ENCODE measurements around the gene MACO1. TPM values are rescaled to one million over a fixed set of nuclear protein-coding genes. Genes with fewer than 3 reads are reported as not detected.

MACO1 gene
- total and polyA plus RNA-seq, 10 of the 15 experiments (the other 5 are each of a cell fraction or from before 2014, with no cell fraction given): 3.2 to 19.8 (median 10.3) TPM

DNA sequence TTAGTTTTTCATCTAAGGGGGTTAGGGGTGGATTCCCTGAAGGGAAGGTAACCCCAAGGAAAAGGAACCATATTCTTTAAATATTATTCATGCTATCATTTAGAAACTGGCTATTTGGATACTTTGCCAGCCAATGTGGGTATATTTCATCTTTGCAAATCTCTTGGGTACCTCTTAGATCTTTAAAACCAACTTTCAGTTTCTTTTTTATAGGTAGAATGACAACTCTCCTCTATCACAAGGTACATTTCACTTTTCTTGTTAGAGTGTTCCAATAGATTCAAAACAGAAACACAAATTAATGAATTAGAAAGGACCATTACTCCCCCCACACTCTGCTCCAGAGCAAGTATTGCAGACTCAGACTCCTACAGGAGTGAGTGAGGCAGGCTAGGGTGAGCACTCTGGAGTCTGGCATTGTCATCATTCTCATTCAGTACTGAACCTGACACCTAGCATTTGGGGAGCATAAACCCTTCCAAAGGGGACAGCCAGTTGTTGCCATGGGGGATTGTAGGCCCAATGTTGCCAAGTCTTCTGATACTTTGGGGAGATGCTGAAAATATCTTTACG lies 43.0 kb downstream of the MACO1 start:
- Histone ChIP-seq H3K4me2 (ENCODE audit: control insufficient read depth, insufficient read depth) (peak overlapping the region; percentile 71), H3K9ac (ENCODE audit: control insufficient read depth, insufficient read depth, low read length) (no peak overlapping the region), H3K36me3 (ENCODE audit: control insufficient read depth in 2 of 2, insufficient read depth in 2 of 2, low read length in 1 of 2) (peaks cover 0 to 6% of the 10 kb centered on the region in 2 experiments; a peak in 2 of 4 replicates), H4K20me1 (ENCODE audit: control insufficient read depth, insufficient read depth) (no peaks in the 10 kb centered on the region), H3K27ac (ENCODE audit: control insufficient read depth, insufficient read depth) (peak overlapping the region; percentile 51), H2AFZ (ENCODE audit: control insufficient read depth, low read depth, low read length) (no peak overlapping the region; the same call in 1 of the 2 replicates), H3K79me2 (ENCODE audit: control insufficient read depth, insufficient read depth, low read length) (peaks cover 14% of the 10 kb centered on the region), H3K4me3 (peak overlapping the region; percentile 16; the same call in 1 of the 2 replicates), H3K9me3 (replicated peaks; ENCODE audit: control insufficient read depth, insufficient read depth, low read length) (no peaks in the 10 kb centered on the region), H3K4me1 (ENCODE audit: control insufficient read depth, insufficient read depth, low read length) (peaks cover 13% of the 10 kb centered on the region), H3K27me3 (replicated peaks in 1 of 2; ENCODE audit: control insufficient read depth in 2 of 2, insufficient read depth in 2 of 2, low read length in 1 of 2) (no peaks in the 10 kb centered on the region)
- intact Hi-C loops (cut with micrococcal nuclease; ENCODE audit: unreplicated experiment): no loop called here
- SMC1A ChIA-PET (ENCODE audit: uncharacterized antibody, unreplicated experiment): interaction anchor here (6.5 kb wide), 1 partner anchor 40 kb away, joined by 78 read pairs; the partner anchor contains the start of gene MACO1
- POLR2A ChIA-PET: no interaction called here
- BruUV-seq (replicated peaks): no TSS peak
- CTCF ChIA-PET: no interaction called here
- DNase-seq (ENCODE audit: low read depth, low spot score) (no peak), FAIRE-seq (no peak), ATAC-seq (peak; percentile 68)
- WGBS (ENCODE audit: insufficient coverage, insufficient replicate concordance, low lambda C conversion rate, missing lambda C conversion rate): 47% methylated on average over 1 of the region's 1 CpG
- in situ Hi-C loops (cut with MboI): no loop called here
- RAD21 ChIA-PET (ENCODE audit: unreplicated experiment): no interaction called here
- TF ChIP-seq STAT1 (conservative IDR thresholded peaks at IDR 0.05): no peak
- TF ChIP-seq TARDBP (IDR thresholded peaks at IDR 0.05; ENCODE audit: borderline replicate concordance): no peak
- no peak for TF ChIP-seq BRCA1 (IDR thresholded peaks at IDR 0.05; ENCODE audit: low read depth, low read length)
- no peak for TF ChIP-seq SIX5 (IDR thresholded peaks at IDR 0.05; ENCODE audit: low read depth, low read length, severe bottlenecking)
- TF ChIP-seq EZH2 (IDR thresholded peaks at IDR 0.05; ENCODE audit: borderline replicate concordance, control insufficient read depth, low read depth, low read length): no peak
- no peak for TF ChIP-seq BHLHE40 (IDR thresholded peaks at IDR 0.05; ENCODE audit: borderline replicate concordance in 1 of 2, low read depth in 2 of 2, low read length in 1 of 2)
- TF ChIP-seq CBX5 (IDR thresholded peaks at IDR 0.05; ENCODE audit: low read depth): no peak
- TF ChIP-seq ZSCAN29 (IDR thresholded peaks at IDR 0.05): no peak
- TF ChIP-seq, protein P1, sequence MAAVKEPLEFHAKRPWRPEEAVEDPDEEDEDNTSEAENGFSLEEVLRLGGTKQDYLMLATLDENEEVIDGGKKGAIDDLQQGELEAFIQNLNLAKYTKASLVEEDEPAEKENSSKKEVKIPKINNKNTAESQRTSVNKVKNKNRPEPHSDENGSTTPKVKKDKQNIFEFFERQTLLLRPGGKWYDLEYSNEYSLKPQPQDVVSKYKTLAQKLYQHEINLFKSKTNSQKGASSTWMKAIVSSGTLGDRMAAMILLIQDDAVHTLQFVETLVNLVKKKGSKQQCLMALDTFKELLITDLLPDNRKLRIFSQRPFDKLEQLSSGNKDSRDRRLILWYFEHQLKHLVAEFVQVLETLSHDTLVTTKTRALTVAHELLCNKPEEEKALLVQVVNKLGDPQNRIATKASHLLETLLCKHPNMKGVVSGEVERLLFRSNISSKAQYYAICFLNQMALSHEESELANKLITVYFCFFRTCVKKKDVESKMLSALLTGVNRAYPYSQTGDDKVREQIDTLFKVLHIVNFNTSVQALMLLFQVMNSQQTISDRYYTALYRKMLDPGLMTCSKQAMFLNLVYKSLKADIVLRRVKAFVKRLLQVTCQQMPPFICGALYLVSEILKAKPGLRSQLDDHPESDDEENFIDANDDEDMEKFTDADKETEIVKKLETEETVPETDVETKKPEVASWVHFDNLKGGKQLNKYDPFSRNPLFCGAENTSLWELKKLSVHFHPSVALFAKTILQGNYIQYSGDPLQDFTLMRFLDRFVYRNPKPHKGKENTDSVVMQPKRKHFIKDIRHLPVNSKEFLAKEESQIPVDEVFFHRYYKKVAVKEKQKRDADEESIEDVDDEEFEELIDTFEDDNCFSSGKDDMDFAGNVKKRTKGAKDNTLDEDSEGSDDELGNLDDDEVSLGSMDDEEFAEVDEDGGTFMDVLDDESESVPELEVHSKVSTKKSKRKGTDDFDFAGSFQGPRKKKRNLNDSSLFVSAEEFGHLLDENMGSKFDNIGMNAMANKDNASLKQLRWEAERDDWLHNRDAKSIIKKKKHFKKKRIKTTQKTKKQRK (IDR thresholded peaks at IDR 0.05; ENCODE audit: low read depth, low read length): no peak
- TF ChIP-seq, protein P2, sequence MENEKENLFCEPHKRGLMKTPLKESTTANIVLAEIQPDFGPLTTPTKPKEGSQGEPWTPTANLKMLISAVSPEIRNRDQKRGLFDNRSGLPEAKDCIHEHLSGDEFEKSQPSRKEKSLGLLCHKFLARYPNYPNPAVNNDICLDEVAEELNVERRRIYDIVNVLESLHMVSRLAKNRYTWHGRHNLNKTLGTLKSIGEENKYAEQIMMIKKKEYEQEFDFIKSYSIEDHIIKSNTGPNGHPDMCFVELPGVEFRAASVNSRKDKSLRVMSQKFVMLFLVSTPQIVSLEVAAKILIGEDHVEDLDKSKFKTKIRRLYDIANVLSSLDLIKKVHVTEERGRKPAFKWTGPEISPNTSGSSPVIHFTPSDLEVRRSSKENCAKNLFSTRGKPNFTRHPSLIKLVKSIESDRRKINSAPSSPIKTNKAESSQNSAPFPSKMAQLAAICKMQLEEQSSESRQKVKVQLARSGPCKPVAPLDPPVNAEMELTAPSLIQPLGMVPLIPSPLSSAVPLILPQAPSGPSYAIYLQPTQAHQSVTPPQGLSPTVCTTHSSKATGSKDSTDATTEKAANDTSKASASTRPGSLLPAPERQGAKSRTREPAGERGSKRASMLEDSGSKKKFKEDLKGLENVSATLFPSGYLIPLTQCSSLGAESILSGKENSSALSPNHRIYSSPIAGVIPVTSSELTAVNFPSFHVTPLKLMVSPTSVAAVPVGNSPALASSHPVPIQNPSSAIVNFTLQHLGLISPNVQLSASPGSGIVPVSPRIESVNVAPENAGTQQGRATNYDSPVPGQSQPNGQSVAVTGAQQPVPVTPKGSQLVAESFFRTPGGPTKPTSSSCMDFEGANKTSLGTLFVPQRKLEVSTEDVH (IDR thresholded peaks at IDR 0.05; ENCODE audit: low read depth, partially characterized antibody): no peak
- TF ChIP-seq, protein P3, sequence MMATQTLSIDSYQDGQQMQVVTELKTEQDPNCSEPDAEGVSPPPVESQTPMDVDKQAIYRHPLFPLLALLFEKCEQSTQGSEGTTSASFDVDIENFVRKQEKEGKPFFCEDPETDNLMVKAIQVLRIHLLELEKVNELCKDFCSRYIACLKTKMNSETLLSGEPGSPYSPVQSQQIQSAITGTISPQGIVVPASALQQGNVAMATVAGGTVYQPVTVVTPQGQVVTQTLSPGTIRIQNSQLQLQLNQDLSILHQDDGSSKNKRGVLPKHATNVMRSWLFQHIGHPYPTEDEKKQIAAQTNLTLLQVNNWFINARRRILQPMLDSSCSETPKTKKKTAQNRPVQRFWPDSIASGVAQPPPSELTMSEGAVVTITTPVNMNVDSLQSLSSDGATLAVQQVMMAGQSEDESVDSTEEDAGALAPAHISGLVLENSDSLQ (IDR thresholded peaks at IDR 0.05): peak; percentile 23; the same call in 1 of the 2 replicates
- 0 out of 2 replicates have a peak, but pooled peaks have one; percentile 14 for TF ChIP-seq SMARCA5 (IDR thresholded peaks at IDR 0.05)
- TF ChIP-seq, protein P4, sequence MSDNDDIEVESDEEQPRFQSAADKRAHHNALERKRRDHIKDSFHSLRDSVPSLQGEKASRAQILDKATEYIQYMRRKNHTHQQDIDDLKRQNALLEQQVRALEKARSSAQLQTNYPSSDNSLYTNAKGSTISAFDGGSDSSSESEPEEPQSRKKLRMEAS (IDR thresholded peaks at IDR 0.05; ENCODE audit: low read depth, low read length): no peak
- no peak for TF ChIP-seq SPI1 (IDR thresholded peaks at IDR 0.05; ENCODE audit: borderline replicate concordance, insufficient read depth, low read depth, low read length)
- TF ChIP-seq SUZ12 (IDR thresholded peaks at IDR 0.05; ENCODE audit: unreplicated experiment): no peak
- TF ChIP-seq FOS (IDR thresholded peaks at IDR 0.05; ENCODE audit: borderline replicate concordance, extremely low read depth, insufficient read length): no peak
